NCI-H2196 (cell line): ENCODE data around the gene SELP.

Source experiments
- DNase-seq: peaks from one replicate; lab custom pipeline; 2025; ENCODE audit not compliant: unreplicated experiment; lab: John Stamatoyannopoulos, UW

The SELP gene

GRCh38 chr1:169577981-169578738 lies 51.8 kb downstream of the SELP start:
- no peak for DNase-seq

- no peak for DNase-seq
Measured at GRCh38 chr1:169576935-169577331, 53.0 kb downstream of the SELP start.

GRCh38 chr1:169576241-169576934 lies 53.5 kb downstream of the SELP start:
- no peak for DNase-seq

- no peak for DNase-seq
Measured at GRCh38 chr1:169574336-169574735, 55.6 kb downstream of the SELP start.

GRCh38 chr1:169572187-169572586 lies 57.7 kb downstream of the SELP start:
- no peak for DNase-seq

GRCh38 chr1:169571450-169571849 lies 58.5 kb downstream of the SELP start:
- DNase-seq, result no peak

GRCh38 chr1:169570172-169570574 lies 59.8 kb downstream of the SELP start:
- no peak for DNase-seq

- DNase-seq, result no peak
Measured at GRCh38 chr1:169568497-169568896, 61.4 kb downstream of the SELP start.

- DNase-seq, result no peak
Measured at GRCh38 chr1:169565335-169566271, 64.3 kb downstream of the SELP start.

GRCh38 chr1:169563650-169564049 lies 66.3 kb downstream of the SELP start:
- no peak for DNase-seq

GRCh38 chr1:169563019-169563615 lies 66.8 kb downstream of the SELP start:
- DNase-seq, result no peak

- no peak for DNase-seq
Measured at GRCh38 chr1:169561692-169562091, 68.2 kb downstream of the SELP start.

- DNase-seq, result no peak
Measured at GRCh38 chr1:169557131-169557530, 72.8 kb downstream of the SELP start.

- DNase-seq, result peak; percentile 59
Measured at GRCh38 chr1:169550294-169550693, 79.6 kb downstream of the SELP start.

- no peak for DNase-seq
Measured at GRCh38 chr1:169548282-169548681, 81.6 kb downstream of the SELP start.

GRCh38 chr1:169546087-169546995 lies 83.6 kb downstream of the SELP start:
- peak; percentile 78 for DNase-seq

GRCh38 chr1:169545472-169545871 lies 84.5 kb downstream of the SELP start:
- DNase-seq, result no peak

- DNase-seq, result no peak
Measured at GRCh38 chr1:169538998-169539871, 90.7 kb downstream of the SELP start.
